Keratinocyte (primary cell): ENCODE results near the gene TM7SF3. TPM values are rescaled to one million over a fixed set of nuclear protein-coding genes. Genes with fewer than 3 reads are reported as not detected.

Source experiments
- DNase-seq: peaks from one replicate; pipeline ENCODE4 v3.0.0-alpha.2; 2011; ENCODE audit warnings: low read depth, missing footprints, low spot score
- FAIRE-seq: peaks from 2 replicates; lab custom pipeline; 2011; peaks lifted over from hg19 to GRCh38; lab: Jason Lieb, UNC
- H2AFZ ChIP-seq: 2 replicates; pipeline ENCODE4 v1.6.0; 2012; ENCODE audit warnings: low read length, control low read depth, inconsistent platforms; ENCODE audit not compliant: control insufficient read depth
- H3K27ac ChIP-seq: 2 replicates; pipeline ENCODE4 v1.5.1; 2011; ENCODE audit warnings: low read length; ENCODE audit not compliant: control insufficient read depth, insufficient read depth
- H3K27me3 ChIP-seq: 3 replicates; pipeline ENCODE4 v1.6.0; 2011; ENCODE audit warnings: low read length; ENCODE audit not compliant: control insufficient read depth, insufficient read depth; ENCODE audit errors: extremely low read depth
- H3K36me3 ChIP-seq, 2 experiments: 2 replicates in 1 of 2; 3 replicates in 1 of 2; pipeline ENCODE4 v1.5.1; 2011; ENCODE audit warnings: low read length in 2 of 2, mild to moderate bottlenecking in 1 of 2; ENCODE audit not compliant: control insufficient read depth in 2 of 2, insufficient read depth in 2 of 2; ENCODE audit errors: extremely low read depth in 1 of 2
- H3K4me1 ChIP-seq: 3 replicates; pipeline ENCODE4 v1.5.1; 2011; ENCODE audit warnings: low read length; ENCODE audit not compliant: control insufficient read depth, insufficient read depth; ENCODE audit errors: extremely low read depth
- H3K4me2 ChIP-seq: 3 replicates; pipeline ENCODE4 v1.6.0; 2011; ENCODE audit warnings: low read depth, low read length; ENCODE audit not compliant: control insufficient read depth, insufficient read depth; ENCODE audit errors: extremely low read depth
- H3K4me3 ChIP-seq, 3 experiments: fragments of 200-600 bp in 1 of 3; sonication (generic) in 1 of 3; 2 replicates in 2 of 3; 3 replicates in 1 of 3; pipeline ENCODE4 v1.5.1; 2011 to 2016; ENCODE audit warnings: low read length in 3 of 3, mild to moderate bottlenecking in 3 of 3, control low read depth in 2 of 3, inconsistent platforms in 1 of 3, low read depth in 1 of 3, mixed read lengths in 1 of 3, mixed run types in 1 of 3, moderate library complexity in 1 of 3; ENCODE audit not compliant: control insufficient read depth in 2 of 3, insufficient read depth in 2 of 3; ENCODE audit errors: extremely low read depth in 1 of 3
- H3K79me2 ChIP-seq: 2 replicates; pipeline ENCODE4 v1.6.0; 2012; ENCODE audit warnings: low read length; ENCODE audit not compliant: control insufficient read depth, insufficient read depth
- H3K9ac ChIP-seq: 3 replicates; pipeline ENCODE4 v1.6.0; 2011; ENCODE audit warnings: low read length; ENCODE audit not compliant: control insufficient read depth, insufficient read depth; ENCODE audit errors: extremely low read depth
- H3K9me1 ChIP-seq: 3 replicates; pipeline ENCODE4 v1.6.0; 2011; ENCODE audit warnings: low read length; ENCODE audit not compliant: control insufficient read depth, insufficient read depth; ENCODE audit errors: extremely low read depth
- H3K9me3 ChIP-seq: 2 replicates; pipeline ENCODE4 v1.5.1; 2012; ENCODE audit warnings: low read depth, low read length; ENCODE audit not compliant: control insufficient read depth
- H4K20me1 ChIP-seq: 3 replicates; pipeline ENCODE4 v1.6.0; 2011; ENCODE audit warnings: low read length; ENCODE audit not compliant: control insufficient read depth, insufficient read depth; ENCODE audit errors: extremely low read depth
- CTCF ChIP-seq, 3 experiments: IDR thresholded peaks in 1 of 3; conservative IDR thresholded peaks in 1 of 3; optimal IDR thresholded peaks in 1 of 3; 2 replicates in 2 of 3; 3 replicates in 1 of 3; pipeline versions ENCODE3 to v1.5.1; 2011; ENCODE audit warnings: low read length in 3 of 3, mild to moderate bottlenecking in 3 of 3, moderate library complexity in 2 of 3, control low read depth in 1 of 3, inconsistent platforms in 1 of 3; ENCODE audit not compliant: insufficient read depth in 2 of 3; ENCODE audit errors: extremely low read depth in 1 of 3
- EZH2 ChIP-seq: IDR thresholded peaks from one replicate; pipeline ENCODE4 v1.6.1; 2012; ENCODE audit warnings: inconsistent platforms, mild to moderate bottlenecking, low read length, moderate library complexity
- dilution Hi-C: fragments of 300-500 bp; cut with MboI; formaldehyde crosslinking; loops from one replicate; pipeline ENCODE4 v1.7.0; 2020; ENCODE audit warnings: low sequenced_read_pairs; ENCODE audit not compliant: extremely low pct_ligation_motif_present
- polyA plus RNA-seq, 5 experiments: library from polyadenylated mRNA; depleted of rRNA in 3 of 5; stranded (reverse) in 3 of 5; stranded (forward) in 1 of 5; unstranded in 1 of 5; fragments of >200 nt; gene quantifications; 1 replicate in 1 of 5; 2 replicates in 3 of 5; 3 replicates in 1 of 5; pipeline versions ENCODE4 v1.2.1 to v1.2.3, GENCODE V29; 2011 to 2012; ENCODE audit warnings: missing spikeins in 2 of 5, low read depth in 1 of 5, low replicate concordance in 1 of 5

Gene TM7SF3
- polyA plus RNA-seq, 1 donor (not counting 4 experiments of a cell fraction or from before 2014, with no cell fraction given), result 407 TPM

- TF ChIP-seq CTCF (optimal IDR thresholded peaks at IDR 0.05 in 1 of 3, IDR thresholded peaks at IDR 0.05 in 1 of 3, conservative IDR thresholded peaks at IDR 0.05 in 1 of 3; ENCODE audit: extremely low read depth in 1 of 3, insufficient read depth in 2 of 3, low read length in 3 of 3) (no peak), EZH2 (no peak)
- H3K4me3 ChIP-seq, result peak overlapping the region; percentile 90 to 93 (median 91)
- dilution Hi-C loops, result no loop called here
- FAIRE-seq (peak; percentile 64), DNase-seq (no peak)
- H3K9ac ChIP-seq, result peak overlapping the region; percentile 85
- H3K4me1 ChIP-seq, result peaks cover 43% of the 10 kb centered on the region
- peak overlapping the region; percentile 36 for H2AFZ ChIP-seq
- no peaks in the 10 kb centered on the region for H3K27me3 ChIP-seq
- peak overlapping the region; percentile 74 for H3K4me2 ChIP-seq
- H3K27ac ChIP-seq, result peak overlapping the region; percentile 77
- H3K9me3 ChIP-seq, result no peaks in the 10 kb centered on the region
- H4K20me1 ChIP-seq, result no peaks in the 10 kb centered on the region
- peaks cover 0 to 2% of the 10 kb centered on the region in 2 experiments for H3K36me3 ChIP-seq
- peaks cover 62% of the 10 kb centered on the region for H3K79me2 ChIP-seq
- H3K9me1 ChIP-seq, result no peaks in the 10 kb centered on the region
Observed at GRCh38 chr12:27012239-27012981, 1.8 kb downstream of the TM7SF3 start.

- FAIRE-seq (peak; percentile 71), DNase-seq (no peak)
- H3K4me3 ChIP-seq, result peak overlapping the region in 1 of 3 experiments; percentile 2
- H3K27me3 ChIP-seq, result no peaks in the 10 kb centered on the region
- dilution Hi-C loops, result no loop called here
- peaks cover 0 to 2% of the 10 kb centered on the region in 2 experiments for H3K36me3 ChIP-seq
- H3K79me2 ChIP-seq, result peaks cover 87% of the 10 kb centered on the region
- no peaks in the 10 kb centered on the region for H3K9me3 ChIP-seq
- H3K27ac ChIP-seq, result no peak overlapping the region
- H3K9me1 ChIP-seq, result no peaks in the 10 kb centered on the region
- no peaks in the 10 kb centered on the region for H4K20me1 ChIP-seq
- H3K4me2 ChIP-seq, result peak overlapping the region; percentile 74
- H2AFZ ChIP-seq, result no peak overlapping the region
- no peak overlapping the region for H3K9ac ChIP-seq
- no peak for TF ChIP-seq EZH2
- no peak for TF ChIP-seq CTCF (optimal IDR thresholded peaks at IDR 0.05 in 1 of 3, IDR thresholded peaks at IDR 0.05 in 1 of 3, conservative IDR thresholded peaks at IDR 0.05 in 1 of 3; ENCODE audit: extremely low read depth in 1 of 3, insufficient read depth in 2 of 3, low read length in 3 of 3)
- peaks cover 38% of the 10 kb centered on the region for H3K4me1 ChIP-seq
Observed at GRCh38 chr12:27009881-27010301, 4.3 kb downstream of the TM7SF3 start.
